IMR-90 (cell line): ENCODE measurements around the gene PRR27. TPM values are rescaled to one million over a fixed set of nuclear protein-coding genes. Genes with fewer than 3 reads are reported as not detected.
A peak's percentile ranks its signal among the peaks of the same experiment; 100 is the strongest.

Experiments
- ATAC-seq: fragments of 200-7000 bp; cut with Tn5 transposase; 2 replicates; pipeline ENCODE4 v1.9.1; 2020; ENCODE audit warnings: low read depth, mild to moderate bottlenecking, moderate library complexity
- BruUV-seq: library from RNA; stranded (reverse); fragments of 400-500 nt; replicated peaks from 2 replicates; lab custom pipeline; 2021; lab: Mats Ljungman, UMichigan
- CTCF ChIA-PET: fragments of 300-600 bp; formaldehyde crosslinking; extraction: SDS; loops from one replicate; lab custom pipeline; 2021; ENCODE audit warnings: antibody characterized with exemption; lab: Yijun Ruan, JAX
- POLR2A ChIA-PET: fragments of 300-600 bp; sonication (Branson Sonifier 250); formaldehyde crosslinking; loops from one replicate; lab custom pipeline; 2022; ENCODE audit warnings: antibody characterized with exemption; ENCODE audit not compliant: unreplicated experiment; lab: Charles Lee
- DNase-seq: peaks from one replicate; pipeline ENCODE4 v3.0.0; 2013
- H2AFZ ChIP-seq: replicated peaks from 2 replicates; pipeline ENCODE3; 2013; ENCODE audit warnings: low read length, mild to moderate bottlenecking; ENCODE audit not compliant: poor library complexity
- H2AK5ac ChIP-seq: 2 replicates; pipeline ENCODE4 v1.6.1; 2013; ENCODE audit warnings: low read depth, low read length, inconsistent platforms
- H2AK9ac ChIP-seq: replicated peaks from 2 replicates; pipeline ENCODE3; 2013; ENCODE audit warnings: mild to moderate bottlenecking, low read depth, low read length, moderate library complexity; ENCODE audit not compliant: poor library complexity
- H2BK120ac ChIP-seq: 2 replicates; pipeline ENCODE4 v1.6.1; 2013; ENCODE audit warnings: low read depth, low read length, inconsistent platforms
- H2BK15ac ChIP-seq: 3 replicates; pipeline ENCODE4 v1.6.1; 2013; ENCODE audit warnings: low read depth, low read length, inconsistent platforms
- H2BK20ac ChIP-seq: 2 replicates; pipeline ENCODE4 v1.6.1; 2013; ENCODE audit warnings: low read depth, mild to moderate bottlenecking, inconsistent platforms, low read length, moderate library complexity
- H2BK5ac ChIP-seq: 2 replicates; pipeline ENCODE4 v1.6.1; 2013; ENCODE audit warnings: mild to moderate bottlenecking, low read depth, low read length, inconsistent platforms; ENCODE audit not compliant: poor library complexity, severe bottlenecking
- H3K14ac ChIP-seq: replicated peaks from 2 replicates; pipeline ENCODE4 v1.6.1; 2013; ENCODE audit warnings: low read depth, low read length, inconsistent platforms
- H3K18ac ChIP-seq: 2 replicates; pipeline ENCODE4 v1.6.1; 2013; ENCODE audit warnings: low read depth, low read length, control low read depth
- H3K23ac ChIP-seq: 2 replicates; pipeline ENCODE4 v1.6.1; 2013; ENCODE audit warnings: low read depth, low read length, inconsistent platforms
- H3K27ac ChIP-seq: 2 replicates; pipeline ENCODE4 v1.5.1; 2013; ENCODE audit warnings: mild to moderate bottlenecking, control low read depth, low read length; ENCODE audit not compliant: insufficient read depth
- H3K27me3 ChIP-seq: 2 replicates; pipeline ENCODE4 v1.6.1; 2013; ENCODE audit warnings: low read length; ENCODE audit not compliant: control insufficient read depth, insufficient read depth
- H3K36me3 ChIP-seq: 2 replicates; pipeline ENCODE4 v1.6.1; 2013; ENCODE audit warnings: low read length, mixed read lengths; ENCODE audit not compliant: control insufficient read depth, insufficient read depth
- H3K4ac ChIP-seq: 2 replicates; pipeline ENCODE4 v1.6.1; 2013; ENCODE audit warnings: low read depth, low read length, inconsistent platforms
- H3K4me1 ChIP-seq: 2 replicates; pipeline ENCODE4 v1.6.1; 2013; ENCODE audit warnings: low read length, mixed read lengths; ENCODE audit not compliant: control insufficient read depth, insufficient read depth
- H3K4me2 ChIP-seq: 2 replicates; pipeline ENCODE4 v1.6.1; 2013; ENCODE audit warnings: low read depth, mild to moderate bottlenecking, control low read depth, low read length, moderate library complexity
- H3K4me3 ChIP-seq: 2 replicates; pipeline ENCODE4 v1.5.1; 2013; ENCODE audit warnings: low read depth, mild to moderate bottlenecking, control low read depth, low read length, moderate library complexity; ENCODE audit not compliant: insufficient read depth
- H3K56ac ChIP-seq: 2 replicates; pipeline ENCODE4 v1.6.1; 2013; ENCODE audit warnings: low read length, inconsistent platforms; ENCODE audit not compliant: insufficient read depth; ENCODE audit errors: extremely low read depth
- H3K79me1 ChIP-seq, 2 experiments: 2 replicates each; pipeline ENCODE4 v1.6.1; 2013; ENCODE audit warnings: low read length in 2 of 2, inconsistent platforms in 1 of 2, low read depth in 1 of 2
- H3K9ac ChIP-seq: 2 replicates; pipeline ENCODE4 v1.6.1; 2013; ENCODE audit warnings: low read depth, low read length, control low read depth
- H3K9me1 ChIP-seq: 2 replicates; pipeline ENCODE4 v1.6.1; 2013; ENCODE audit warnings: low read length, inconsistent platforms; ENCODE audit not compliant: insufficient read depth
- H3K9me3 ChIP-seq: 2 replicates; pipeline ENCODE4 v1.6.1; 2013; ENCODE audit warnings: low read length; ENCODE audit not compliant: control insufficient read depth, insufficient read depth
- H4K20me1 ChIP-seq: 2 replicates; pipeline ENCODE4 v1.6.1; 2013; ENCODE audit warnings: low read length, inconsistent platforms; ENCODE audit not compliant: insufficient read depth
- H4K5ac ChIP-seq: 2 replicates; pipeline ENCODE4 v1.6.1; 2013; ENCODE audit warnings: mild to moderate bottlenecking, low read depth, low read length, control low read depth
- H4K8ac ChIP-seq, 2 experiments: 2 replicates each; pipeline ENCODE4 v1.6.1; 2013; ENCODE audit warnings: low read depth in 2 of 2, low read length in 2 of 2, control low read depth in 1 of 2, inconsistent platforms in 1 of 2
- H4K91ac ChIP-seq: 2 replicates; pipeline ENCODE4 v1.6.1; 2013; ENCODE audit warnings: low read depth, low read length, inconsistent platforms; ENCODE audit not compliant: insufficient read depth
- CTCF ChIP-seq: conservative IDR thresholded peaks from 2 replicates; pipeline ENCODE4 v1.5.1; 2012; ENCODE audit warnings: mild to moderate bottlenecking, low read depth, low read length, improper control_type of control experiment
- ELK1 ChIP-seq: fragments of 150-350 bp; IDR thresholded peaks from 2 replicates; pipeline ENCODE4 v1.6.1; 2016; ENCODE audit warnings: low read depth, mild to moderate bottlenecking, low read length, moderate library complexity, borderline replicate concordance
- MAZ ChIP-seq: IDR thresholded peaks from 2 replicates; pipeline ENCODE4 v1.6.1; 2012; ENCODE audit warnings: low read depth, mild to moderate bottlenecking, low read length, improper control_type of control experiment, moderate library complexity, borderline replicate concordance
- MXI1 ChIP-seq: IDR thresholded peaks from 2 replicates; pipeline ENCODE4 v1.6.1; 2012; ENCODE audit warnings: low read depth, mild to moderate bottlenecking, low read length, moderate library complexity, borderline replicate concordance
- NFE2L2 ChIP-seq: fragments of 150-350 bp; IDR thresholded peaks from 2 replicates; pipeline ENCODE4 v1.6.1; 2016; ENCODE audit warnings: low read depth, mild to moderate bottlenecking, low read length
- RAD21 ChIP-seq: IDR thresholded peaks from 2 replicates; pipeline ENCODE4 v1.6.1; 2012; ENCODE audit warnings: low read length, improper control_type of control experiment
- RCOR1 ChIP-seq: IDR thresholded peaks from 2 replicates; pipeline ENCODE4 v1.6.1; 2012; ENCODE audit warnings: mild to moderate bottlenecking, low read length, improper control_type of control experiment; ENCODE audit not compliant: insufficient replicate concordance
- SMC3 ChIP-seq: fragments of 150-350 bp; IDR thresholded peaks from 2 replicates; pipeline ENCODE4 v1.6.1; 2016; ENCODE audit warnings: low read depth, mild to moderate bottlenecking, antibody characterized with exemption, low read length, moderate library complexity
- USF2 ChIP-seq: fragments of 150-350 bp; IDR thresholded peaks from 2 replicates; pipeline ENCODE4 v1.6.1; 2017; ENCODE audit warnings: mild to moderate bottlenecking, antibody characterized with exemption, low read length, low read depth
- WGBS, 2 experiments: methylation state at CpG; one replicate each; pipeline versions ENCODE4 v1.1.5 to v1.1.7; 2013; ENCODE audit warnings: missing lambda C conversion rate in 2 of 2; ENCODE audit not compliant: insufficient read length in 1 of 2; ENCODE audit errors: extremely low coverage in 2 of 2; 5-methylcytosine and 5-hydroxymethylcytosine counted together
- dilution Hi-C: fragments of 300-500 bp; cut with HindIII; formaldehyde crosslinking; loops from one replicate; pipeline ENCODE4 v1.14.3; 2018; ENCODE audit warnings: low sequenced_read_pairs; ENCODE audit not compliant: unreplicated experiment
- in situ Hi-C: fragments of 300-500 bp; cut with MboI; formaldehyde crosslinking; loops from 3 replicates; pipeline ENCODE4 v1.14.3; 2019; ENCODE audit warnings: low sequenced_read_pairs, inconsistent platforms, mixed read lengths
- intact Hi-C: fragments of 100-400 bp; cut with micrococcal nuclease; formaldehyde crosslinking; loops from 2 replicates; pipeline ENCODE4 v1.10.0; 2022
- polyA plus RNA-seq, 3 experiments: library from polyadenylated mRNA; depleted of rRNA; stranded (reverse); fragments of >200 nt; gene quantifications; 2 replicates each; pipeline ENCODE4 v1.2.3, GENCODE V29; 2012; ENCODE audit warnings: low replicate concordance in 1 of 3
- total RNA-seq: library from RNA; depleted of rRNA; stranded (reverse); fragments of >200 nt; gene quantifications from 2 replicates; pipeline ENCODE4 v1.2.3, GENCODE V29; 2012

Gene PRR27
- total and polyA plus RNA-seq, 2 of the 4 experiments (the other 2 are of a cell fraction), result not detected

- ChIA-PET CTCF (interaction anchor here (0.6 to 1.2 kb wide), 7 partner anchors 11 to 552 kb away, joined by 3 to 15 read pairs (median 4); partner anchors contain the start of gene ODAM), POLR2A (no interaction called here)
- H3K56ac ChIP-seq, result no peak overlapping the region
- H4K5ac ChIP-seq, result no peak overlapping the region
- H2BK20ac ChIP-seq, result no peak overlapping the region
- ATAC-seq, result peak; percentile 53; the same call in 1 of the 2 replicates
- no peak overlapping the region for H2BK5ac ChIP-seq
- H2BK120ac ChIP-seq, result no peak overlapping the region
- no peak overlapping the region for H3K27ac ChIP-seq
- no peak overlapping the region for H3K4me3 ChIP-seq
- intact Hi-C loops, result loop anchor here (1.0 to 5.0 kb wide), 3 partner anchors 287 to 496 kb away; no protein-coding TSS in a partner anchor
- H2BK15ac ChIP-seq, result no peak overlapping the region
- H3K18ac ChIP-seq, result no peak overlapping the region
- no peak overlapping the region for H2AK5ac ChIP-seq
- dilution Hi-C loops, result no loop called here
- in situ Hi-C loops, result loop anchor here (10.0 kb wide), 1 partner anchor 499 kb away; no protein-coding TSS in a partner anchor
- H3K4me1 ChIP-seq, result no peaks in the 10 kb centered on the region
- no TSS peak for BruUV-seq
- H3K14ac ChIP-seq, result no peak overlapping the region
- no peak overlapping the region for H4K8ac ChIP-seq
- no peak overlapping the region for H3K23ac ChIP-seq
- H3K9ac ChIP-seq, result no peak overlapping the region
- no peaks in the 10 kb centered on the region for H4K20me1 ChIP-seq
- H2AFZ ChIP-seq, result no peak overlapping the region
- H3K9me3 ChIP-seq, result no peaks in the 10 kb centered on the region
- no peak overlapping the region for H3K4ac ChIP-seq
- H4K91ac ChIP-seq, result no peak overlapping the region
- no peak overlapping the region for H2AK9ac ChIP-seq
- WGBS, 2 experiments, result 27% methylated on average over 2 of the region's 6 CpGs; no CpG with 5 or more reads in 1 of the 2 experiments
- peak; percentile 49 for TF ChIP-seq SMC3
- no peak for TF ChIP-seq MXI1
- TF ChIP-seq USF2, result no peak
- TF ChIP-seq RCOR1, result no peak
- peak; percentile 44 for TF ChIP-seq RAD21
- TF ChIP-seq ELK1, result no peak
- TF ChIP-seq MAZ, result no peak
- TF ChIP-seq CTCF, result peak; percentile 66
- no peak for TF ChIP-seq NFE2L2
- DNase-seq, result peak; percentile 48
- H3K27me3 ChIP-seq, result no peaks in the 10 kb centered on the region
- no peak overlapping the region for H3K4me2 ChIP-seq
- H3K9me1 ChIP-seq, result no peaks in the 10 kb centered on the region
- no peaks in the 10 kb centered on the region for H3K36me3 ChIP-seq
- H3K79me1 ChIP-seq, result no peaks in the 10 kb centered on the region
These were observed 29.3 kb downstream of the PRR27 start for GRCh38 chr4:70183168-70183939.
